Psoas muscle (tissue), 8 donors: Measurements from ENCODE around the gene PSMC1. TPM values are rescaled to one million over a fixed set of nuclear protein-coding genes. Genes with fewer than 3 reads are reported as not detected.

Source experiments
- ATAC-seq, 4 donors: fragments of 200-7000 bp; cut with Tn5 transposase; one replicate each; pipeline ENCODE4 v1.9.1; 2020; ENCODE audit warnings: moderate library complexity in 3 of 4, mild to moderate bottlenecking in 2 of 4
- DNase-seq, 2 donors: peaks; one replicate each; pipeline ENCODE4 v3.0.0-alpha.2; 2020
- H3K27ac ChIP-seq: fragments of 200-600 bp; one replicate; pipeline ENCODE4 v1.8.0; 2022
- H3K27me3 ChIP-seq, 3 donors: fragments of 200-600 bp in 1 of 3; one replicate each; pipeline versions ENCODE4 v1.6.1 to v1.8.0; 2013 to 2022; ENCODE audit warnings: low read length in 2 of 3, mild to moderate bottlenecking in 2 of 3, moderate library complexity in 1 of 3; ENCODE audit not compliant: insufficient read depth in 3 of 3
- H3K36me3 ChIP-seq, 2 donors: fragments of 200-600 bp in 1 of 2; one replicate each; pipeline versions ENCODE4 v1.6.1 to v1.8.0; 2013 to 2022; ENCODE audit warnings: low read depth in 1 of 2, mild to moderate bottlenecking in 1 of 2, moderate library complexity in 1 of 2; ENCODE audit not compliant: insufficient read depth in 1 of 2
- H3K4me1 ChIP-seq: fragments of 200-600 bp; one replicate; pipeline ENCODE4 v1.8.0; 2022
- H3K4me3 ChIP-seq: fragments of 200-600 bp; one replicate; pipeline ENCODE4 v1.8.0; 2022; ENCODE audit warnings: mild to moderate bottlenecking
- H3K9me3 ChIP-seq: fragments of 200-600 bp; one replicate; pipeline ENCODE4 v1.8.0; 2022
- CTCF ChIP-seq: fragments of 200-600 bp; IDR thresholded peaks from one replicate; pipeline ENCODE4 v1.8.0; 2022; ENCODE audit warnings: antibody characterized with exemption
- WGBS, 3 donors: extraction: QIAGEN DNeasy Blood & Tissue Kit; methylation state at CpG; one replicate each; pipeline versions ENCODE4 v1.1.6 to v1.1.7; 2013; 5-methylcytosine and 5-hydroxymethylcytosine counted together
- intact Hi-C, 2 donors: fragments of 100-400 bp; cut with DNase I; formaldehyde crosslinking; loops; one replicate each; pipeline versions ENCODE4 v1.11.0 to v1.14.2; 2022
- polyA plus RNA-seq, 3 donors: library from polyadenylated mRNA; stranded (reverse); fragments of 200-250 nt; gene quantifications; one replicate each; pipeline ENCODE4 v1.2.3, GENCODE V29; 2013
- total RNA-seq, 4 donors: library from RNA; stranded (reverse); fragmentation: NEBNext Ultra II Directional in 2 of 4; extraction: Animal tissue kit (Norgen Biotek cat#: 25700) in 2 of 4; gene quantifications; one replicate each; pipeline versions ENCODE4 v1.2.1 to v1.2.4, GENCODE V29; 2021 to 2023
- donor health status: healthy with polysubstance abuse.
- donor health status: DM: no; HTN: no; CAD: no; lungs with moderate emphysema.
- donor health status: Bipolar disorder and iron deficiency.
- donor health status: healthy.
- donor health status: DM: yes; HTN: yes; CAD: no.
- donor health status: DM: no; HTN: no; CAD: no.
- donor health status: DM: no; HTN: no; CAD: no.
- donor health status: DM: yes; HTN: yes; CAD: no.

Gene PSMC1
- total and polyA plus RNA-seq, 7 donors, result 151 to 1,018 (median 307) TPM

- no peak for ATAC-seq
- peaks cover 36% of the 10 kb centered on the region for H3K4me1 ChIP-seq
- intact Hi-C loops, result loop anchor here (5.0 kb wide), 4 partner anchors 79 to 454 kb away; partner anchors contain the start of gene CALM1 (in 1 of the 2)
- peaks cover 8 to 35% of the 10 kb centered on the region in 2 donors for H3K36me3 ChIP-seq
- TF ChIP-seq CTCF, result no peak
- peak overlapping the region; percentile 74 for H3K27ac ChIP-seq
- no peak overlapping the region for H3K4me3 ChIP-seq
- 94 to 96% (median 95%) methylated on average over 4 of the region's 4 CpGs for WGBS, 3 donors
- H3K27me3 ChIP-seq, result no peaks in the 10 kb centered on the region
- DNase-seq, result no peak
- H3K9me3 ChIP-seq, result no peaks in the 10 kb centered on the region
These were observed 47.1 kb downstream of the PSMC1 start for GRCh38 chr14:90303473-90303872.

GRCh38 chr14:90304502-90304901, 48.1 kb downstream of the PSMC1 start:
- Histone ChIP-seq H3K4me3 (no peak overlapping the region), H3K27me3 (no peaks in the 10 kb centered on the region), H3K9me3 (no peaks in the 10 kb centered on the region), H3K4me1 (peaks cover 27% of the 10 kb centered on the region), H3K27ac (no peak overlapping the region), H3K36me3 (peaks cover 8 to 43% of the 10 kb centered on the region in 2 donors)
- ATAC-seq, result no peak
- TF ChIP-seq CTCF, result no peak
- intact Hi-C loops, result loop anchor here (5.0 kb wide), 4 partner anchors 78 to 453 kb away; partner anchors contain the start of gene CALM1 (in 1 of the 2)
- DNase-seq, result no peak

- Histone ChIP-seq H3K36me3 (peaks cover 8 to 50% of the 10 kb centered on the region in 2 donors), H3K4me3 (no peak overlapping the region), H3K27ac (no peak overlapping the region), H3K4me1 (peaks cover 21% of the 10 kb centered on the region), H3K9me3 (no peaks in the 10 kb centered on the region), H3K27me3 (no peaks in the 10 kb centered on the region)
- intact Hi-C loops, result no loop called here
- no peak for ATAC-seq
- no peak for DNase-seq
- TF ChIP-seq CTCF, result no peak
- 91 to 93% (median 92%) methylated on average over 4 of the region's 4 CpGs for WGBS, 3 donors
These were observed 48.8 kb downstream of the PSMC1 start for GRCh38 chr14:90305176-90305601.

GRCh38 chr14:90308561-90308960, 52.2 kb downstream of the PSMC1 start:
- DNase-seq, result no peak
- Histone ChIP-seq H3K27ac (no peak overlapping the region), H3K9me3 (no peaks in the 10 kb centered on the region), H3K4me1 (peaks cover 5% of the 10 kb centered on the region), H3K4me3 (no peak overlapping the region), H3K36me3 (peaks cover 3 to 72% of the 10 kb centered on the region in 2 donors), H3K27me3 (no peaks in the 10 kb centered on the region)
- no peak for TF ChIP-seq CTCF
- no peak for ATAC-seq
- 91 to 92% (median 92%) methylated on average over 7 of the region's 7 CpGs for WGBS, 3 donors
- intact Hi-C loops, result no loop called here

GRCh38 chr14:90317286-90317685, 60.9 kb downstream of the PSMC1 start:
- 83 to 89% (median 89%) methylated on average over 2 of the region's 2 CpGs for WGBS, 3 donors
- Histone ChIP-seq H3K9me3 (no peaks in the 10 kb centered on the region), H3K4me3 (no peak overlapping the region), H3K27me3 (no peaks in the 10 kb centered on the region), H3K4me1 (peaks cover 10% of the 10 kb centered on the region), H3K36me3 (peaks cover 4 to 55% of the 10 kb centered on the region in 2 donors), H3K27ac (no peak overlapping the region)
- no peak for TF ChIP-seq CTCF
- DNase-seq (no peak), ATAC-seq (no peak)
- intact Hi-C loops, result no loop called here
